ENCODE results near the gene MACO1. TPM values are rescaled to one million over a fixed set of nuclear protein-coding genes. Genes with fewer than 3 reads are reported as not detected.
A peak's percentile ranks its signal among the peaks of the same experiment; 100 is the strongest.

MACO1 gene
- total and polyA plus RNA-seq, 8 donors: 8.8 to 28.2 (median 21.6) TPM

DNA sequence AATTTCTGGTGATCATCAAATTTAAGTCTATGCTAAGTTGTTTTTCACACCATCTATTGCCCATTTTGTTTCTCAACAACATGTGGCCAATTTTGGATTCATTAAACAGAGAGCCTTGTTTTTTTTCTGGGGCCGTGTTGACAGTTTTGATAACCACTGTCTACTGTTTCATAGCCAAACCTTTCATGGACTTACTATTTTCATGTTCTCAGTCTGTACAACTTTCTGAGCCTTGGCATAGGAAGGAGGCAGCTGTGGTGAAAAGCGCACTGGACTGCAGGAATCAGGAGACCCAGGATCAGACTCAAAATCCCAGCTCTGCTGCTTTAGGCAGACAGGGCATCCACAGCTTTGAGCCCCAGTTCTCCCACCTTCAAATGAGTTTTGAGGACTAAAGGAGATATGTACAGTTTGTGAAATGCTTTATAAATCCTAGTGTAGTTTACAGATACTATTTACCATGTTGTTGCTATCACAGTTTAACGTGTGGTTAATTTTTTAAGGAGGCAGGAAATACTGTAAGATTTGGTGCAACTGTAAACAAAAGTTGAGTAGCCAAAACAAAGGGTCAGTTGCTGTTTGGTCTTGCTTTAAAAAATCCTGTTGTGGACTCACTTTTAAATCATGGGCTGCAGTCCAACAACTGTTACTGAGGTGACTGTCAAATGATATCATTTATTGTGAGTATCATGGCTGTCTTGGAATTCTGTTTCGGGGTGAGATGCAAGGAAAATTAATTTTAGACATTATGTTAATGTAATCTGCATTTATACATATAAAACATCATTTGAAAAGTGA, 2.9 kb downstream of the MACO1 start:
- Histone ChIP-seq H3K4me1 (peaks cover 8 to 53% (median 27%) of the 10 kb centered on the region in 3 donors), H3K27me3 (no peaks in the 10 kb centered on the region), H3K36me3 (no peaks in the 10 kb centered on the region), H3K9me3 (no peaks in the 10 kb centered on the region), H3K27ac (peak overlapping the region in 2 of 4 donors; percentile 53 to 94), H3K4me3 (no peak overlapping the region)
- DNase-seq (no peak), FAIRE-seq (no peak), ATAC-seq (no peak)
- 12 to 15% methylated on average over 4 of the region's 4 CpGs for WGBS, 2 donors
- TF ChIP-seq, protein P1, sequence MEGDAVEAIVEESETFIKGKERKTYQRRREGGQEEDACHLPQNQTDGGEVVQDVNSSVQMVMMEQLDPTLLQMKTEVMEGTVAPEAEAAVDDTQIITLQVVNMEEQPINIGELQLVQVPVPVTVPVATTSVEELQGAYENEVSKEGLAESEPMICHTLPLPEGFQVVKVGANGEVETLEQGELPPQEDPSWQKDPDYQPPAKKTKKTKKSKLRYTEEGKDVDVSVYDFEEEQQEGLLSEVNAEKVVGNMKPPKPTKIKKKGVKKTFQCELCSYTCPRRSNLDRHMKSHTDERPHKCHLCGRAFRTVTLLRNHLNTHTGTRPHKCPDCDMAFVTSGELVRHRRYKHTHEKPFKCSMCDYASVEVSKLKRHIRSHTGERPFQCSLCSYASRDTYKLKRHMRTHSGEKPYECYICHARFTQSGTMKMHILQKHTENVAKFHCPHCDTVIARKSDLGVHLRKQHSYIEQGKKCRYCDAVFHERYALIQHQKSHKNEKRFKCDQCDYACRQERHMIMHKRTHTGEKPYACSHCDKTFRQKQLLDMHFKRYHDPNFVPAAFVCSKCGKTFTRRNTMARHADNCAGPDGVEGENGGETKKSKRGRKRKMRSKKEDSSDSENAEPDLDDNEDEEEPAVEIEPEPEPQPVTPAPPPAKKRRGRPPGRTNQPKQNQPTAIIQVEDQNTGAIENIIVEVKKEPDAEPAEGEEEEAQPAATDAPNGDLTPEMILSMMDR (IDR thresholded peaks at IDR 0.05): no peak
- intact Hi-C loops (cut with DNase I): no loop called here

- H3K36me3 ChIP-seq: no peaks in the 10 kb centered on the region
- DNase-seq (no peak), FAIRE-seq (no peak), ATAC-seq (peak in 1 of 4 donors; percentile 14)
- H3K4me3 ChIP-seq: no peak overlapping the region
- H3K9me3 ChIP-seq: no peaks in the 10 kb centered on the region
- H3K4me1 ChIP-seq: peaks cover 8 to 48% (median 27%) of the 10 kb centered on the region in 3 donors
- intact Hi-C loops (cut with DNase I): no loop called here
- no peaks in the 10 kb centered on the region for H3K27me3 ChIP-seq
- peak overlapping the region in 1 of 4 donors; percentile 34 for H3K27ac ChIP-seq
- WGBS, 2 donors: 11% methylated on average over 4 of the region's 4 CpGs
- TF ChIP-seq, protein P1 (IDR thresholded peaks at IDR 0.05): no peak
These were observed 4.9 kb downstream of the MACO1 start for GRCh38 chr1:25435397-25436108.

- DNase-seq (no peak), ATAC-seq (no peak), FAIRE-seq (no peak)
- TF ChIP-seq, protein P1 (IDR thresholded peaks at IDR 0.05): no peak
- H3K4me1 ChIP-seq: peaks cover 8 to 46% (median 27%) of the 10 kb centered on the region in 3 donors
- no peak overlapping the region for H3K4me3 ChIP-seq
- H3K27ac ChIP-seq: no peak overlapping the region
- intact Hi-C loops (cut with DNase I): no loop called here
- no peaks in the 10 kb centered on the region for H3K9me3 ChIP-seq
- H3K27me3 ChIP-seq: no peaks in the 10 kb centered on the region
- H3K36me3 ChIP-seq: no peaks in the 10 kb centered on the region
- WGBS, 2 donors: 95 to 97% methylated on average over 8 of the region's 8 CpGs
These were observed 7.0 kb downstream of the MACO1 start for GRCh38 chr1:25437672-25438071.

DNA sequence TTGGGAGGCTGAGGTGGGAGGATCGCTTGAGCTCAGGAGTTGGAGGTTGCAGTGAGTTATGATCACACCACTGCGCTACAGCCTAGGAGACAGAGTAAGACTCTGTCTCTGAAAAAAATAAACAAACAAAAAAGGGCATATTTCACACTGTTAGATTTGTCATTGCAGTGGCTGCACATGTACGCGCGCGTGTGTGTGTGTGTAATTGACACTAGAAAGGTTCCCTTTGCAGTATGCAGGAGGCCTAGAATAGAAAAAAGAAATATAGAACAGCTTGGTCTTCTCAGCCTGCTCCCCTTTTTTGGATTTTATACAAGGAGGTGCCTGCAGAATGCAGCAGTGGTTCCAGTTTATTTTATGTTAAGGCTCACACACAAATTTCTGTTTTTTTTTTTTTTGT, 8.6 kb downstream of the MACO1 start:
- Histone ChIP-seq H3K27ac (no peak overlapping the region), H3K4me3 (no peak overlapping the region), H3K36me3 (no peaks in the 10 kb centered on the region), H3K27me3 (no peaks in the 10 kb centered on the region), H3K9me3 (no peaks in the 10 kb centered on the region), H3K4me1 (peaks cover 8 to 30% (median 25%) of the 10 kb centered on the region in 3 donors)
- intact Hi-C loops (cut with DNase I): no loop called here
- FAIRE-seq (no peak), ATAC-seq (no peak), DNase-seq (no peak)
- TF ChIP-seq, protein P1 (IDR thresholded peaks at IDR 0.05): no peak
- 96 to 98% methylated on average over 6 of the region's 6 CpGs for WGBS, 2 donors
